Measurements from ENCODE around the gene ZNF436. TPM values are rescaled to one million over a fixed set of nuclear protein-coding genes. Genes with fewer than 3 reads are reported as not detected.

Gene ZNF436
- total RNA-seq, result 13.5 and 21.4 TPM in 2 replicates

DNA sequence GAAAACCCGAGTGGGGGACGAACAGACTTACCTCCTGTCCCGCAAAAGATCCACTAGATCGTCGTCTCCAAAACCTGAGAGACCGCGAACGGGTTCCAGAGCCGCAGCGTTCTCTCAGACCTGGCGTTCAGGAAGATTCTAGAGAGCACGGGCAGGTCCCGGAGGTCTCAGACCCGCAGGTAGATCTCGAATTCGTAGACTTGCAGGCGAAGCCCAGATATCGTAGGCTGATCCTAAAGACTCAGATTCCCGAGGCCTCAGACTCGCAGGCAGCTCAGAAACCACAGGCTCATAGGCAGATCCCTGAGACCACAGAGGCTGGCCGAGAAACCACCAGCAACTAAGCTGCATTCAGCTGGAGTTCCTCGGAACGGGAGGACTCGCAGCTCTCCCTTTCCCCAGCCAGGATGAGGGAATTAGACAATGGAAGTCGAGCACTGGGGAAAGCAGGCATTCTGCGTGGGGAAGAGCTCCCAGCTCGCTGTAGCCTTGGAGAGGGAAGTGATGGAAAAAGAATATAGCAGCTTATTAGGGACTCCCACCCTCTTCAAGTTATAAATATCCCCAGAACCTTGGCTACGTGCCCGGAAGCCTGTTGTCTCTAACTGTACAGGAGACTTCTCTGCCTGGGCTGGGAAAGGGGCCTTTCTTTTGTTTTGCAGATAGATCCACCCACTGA, at the start of gene ZNF436:
ZNF436 (minus strand) TSS at position 502 of the 679 bp plus-strand sequence. CDS start 1,831 bp downstream, outside the sequence.

DNA sequence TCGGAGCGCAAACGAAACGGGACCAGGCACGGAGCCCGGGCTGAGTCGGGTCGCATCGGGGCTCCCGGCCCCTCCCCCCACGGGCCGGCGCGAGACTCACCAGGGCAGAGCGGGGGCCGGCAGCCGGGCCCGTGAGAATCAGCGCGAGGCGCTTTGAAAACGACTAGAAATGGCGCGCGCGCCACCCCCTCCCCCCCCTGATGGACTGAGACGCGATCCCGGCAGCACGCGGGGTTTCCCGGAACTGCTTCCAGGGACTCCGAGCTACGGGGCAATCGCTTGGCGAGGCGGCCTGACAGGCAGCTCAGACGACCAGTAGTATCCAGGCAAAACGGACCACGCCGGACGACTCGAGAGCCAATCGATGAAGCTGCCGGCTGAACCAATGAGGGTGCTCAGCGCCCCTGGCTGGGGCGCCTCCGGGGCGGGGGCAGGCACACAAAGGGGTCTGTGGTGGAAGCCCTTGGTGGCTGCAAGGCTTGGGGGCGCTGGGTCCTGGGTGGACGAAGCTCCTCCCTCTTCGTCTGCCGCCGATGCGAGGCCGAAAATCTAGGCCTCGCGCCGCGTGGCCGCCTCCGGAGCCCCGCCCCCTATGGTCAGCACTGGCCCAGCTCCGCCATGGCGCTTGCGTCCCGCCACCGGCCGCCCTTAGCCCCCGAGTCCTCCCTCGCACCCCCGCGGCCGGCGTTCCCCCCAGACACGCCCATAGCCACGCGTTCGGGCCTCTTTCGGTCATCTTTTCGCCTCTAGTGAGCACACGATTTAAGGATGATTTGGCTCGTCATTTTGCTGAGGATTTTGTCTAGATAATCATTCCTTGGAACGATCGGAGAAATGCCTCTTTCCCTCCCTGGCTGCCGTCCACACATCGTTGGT, 25.3 kb downstream of the ZNF436 start, which contains the start of gene HNRNPR:
HNRNPR (minus strand) TSS at position 174 of the 876 bp plus-strand sequence. CDS start 3,276 bp downstream, outside the sequence.

Other genes starting within 250 kb of the ZNF436 start
- 16.7 and 18.2 TPM in 2 replicates for gene LUZP1, start 201.0 kb downstream of the ZNF436 start, total RNA-seq
- gene HTR1D, start 152.3 kb downstream of the ZNF436 start, total RNA-seq, result not detected in 2 replicates
- 39.8 and 50.9 TPM in 2 replicates for gene HNRNPR, start 25.6 kb downstream of the ZNF436 start, total RNA-seq
- 1.5 and 10.9 TPM in 2 replicates for gene TCEA3, start 54.9 kb upstream of the ZNF436 start, total RNA-seq
- 67.4 and 143 TPM in 2 replicates for gene ASAP3, start 114.3 kb upstream of the ZNF436 start, total RNA-seq
- gene E2F2, start 161.4 kb upstream of the ZNF436 start, total RNA-seq, result under 0.01 and 0.12 TPM in 2 replicates
- gene ID3, start 189.7 kb upstream of the ZNF436 start, total RNA-seq, result 57.5 and 165 TPM in 2 replicates